T47D (cell line): ENCODE data around the gene RAB11FIP4.

Experiments used
- DNase-seq, 2 experiments: peaks; one replicate each; pipeline versions ENCODE4 v3.0.0 to v3.0.0-alpha.2; 2011 to 2012; ENCODE audit warnings: low read depth in 1 of 2, low spot score in 1 of 2
- JUND ChIP-seq: IDR thresholded peaks from 2 replicates; pipeline ENCODE4 v1.6.1; 2012; ENCODE audit warnings: low read depth
- in situ Hi-C: cut with HindIII; loops from 2 replicates; pipeline ENCODE4 v1.10.0; 2016; ENCODE audit warnings: low sequenced_read_pairs, low pct_unique_long_range_greater_than_20kb

The RAB11FIP4 gene

GRCh38 chr17:31546650-31547049 is 155.2 kb downstream of the RAB11FIP4 start:
- no peak for TF ChIP-seq JUND
- in situ Hi-C loops = no loop called here

DNA sequence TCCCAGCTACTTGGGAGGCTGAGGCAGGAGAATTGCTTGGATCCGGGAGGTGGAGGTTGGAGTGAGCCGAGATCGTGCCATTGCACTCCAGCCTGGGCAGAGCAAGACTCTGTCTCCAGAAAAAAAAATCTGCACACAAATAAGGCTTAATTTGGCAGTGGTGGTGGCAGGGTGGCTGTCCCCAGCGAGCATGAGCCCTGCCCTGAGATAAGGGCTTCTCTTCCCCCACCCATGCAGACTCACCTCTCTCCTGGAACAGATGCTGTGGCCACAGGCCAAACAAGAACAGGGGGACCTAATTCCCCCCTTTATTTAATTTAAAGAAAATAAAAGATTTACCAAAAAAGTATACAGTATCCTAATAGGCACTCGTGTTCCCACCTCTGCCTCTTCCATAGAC is 157.2 kb downstream of the RAB11FIP4 start:
- TF ChIP-seq JUND = no peak
- in situ Hi-C loops = no loop called here
- DNase-seq = no peak

More at GRCh38 chr17:31546650-31547049, 155.2 kb downstream of the RAB11FIP4 start:
- DNase-seq = no peak

DNA sequence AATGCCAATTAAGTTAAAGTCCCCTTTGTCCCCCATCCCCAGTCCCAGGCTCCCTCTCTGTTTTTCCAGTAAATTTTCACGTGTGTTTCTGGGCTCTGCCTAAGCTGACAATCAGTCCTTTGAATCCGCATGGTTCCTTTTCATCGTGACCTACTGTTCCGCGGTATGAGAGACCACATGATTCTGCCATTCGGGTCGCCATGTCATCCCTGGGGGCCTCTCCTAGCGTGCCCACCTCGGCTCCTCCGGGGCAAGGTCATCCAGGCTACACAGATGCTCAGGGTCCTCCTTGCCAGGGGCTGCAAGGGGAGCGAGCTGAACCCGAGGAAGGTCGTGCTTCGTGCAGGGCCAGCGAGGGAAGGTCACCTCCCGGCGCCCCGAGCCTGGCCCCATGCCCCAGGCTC is 157.6 kb downstream of the RAB11FIP4 start:
- in situ Hi-C loops = no loop called here
- DNase-seq = no peak

GRCh38 chr17:31549525-31550388 is 158.3 kb downstream of the RAB11FIP4 start:
- DNase-seq = peak; percentile 92 to 96
- in situ Hi-C loops = no loop called here
- no peak for TF ChIP-seq JUND

More for the DNA sequence above, 157.6 kb downstream of the RAB11FIP4 start:
- TF ChIP-seq JUND = no peak

GRCh38 chr17:31550389-31551056 is 159.0 kb downstream of the RAB11FIP4 start:
- no peak for TF ChIP-seq JUND
- in situ Hi-C loops = no loop called here
- DNase-seq = no peak

- DNase-seq = no peak
- TF ChIP-seq JUND = no peak
- in situ Hi-C loops = no loop called here
Measured at GRCh38 chr17:31552568-31552967, 161.1 kb downstream of the RAB11FIP4 start.

DNA sequence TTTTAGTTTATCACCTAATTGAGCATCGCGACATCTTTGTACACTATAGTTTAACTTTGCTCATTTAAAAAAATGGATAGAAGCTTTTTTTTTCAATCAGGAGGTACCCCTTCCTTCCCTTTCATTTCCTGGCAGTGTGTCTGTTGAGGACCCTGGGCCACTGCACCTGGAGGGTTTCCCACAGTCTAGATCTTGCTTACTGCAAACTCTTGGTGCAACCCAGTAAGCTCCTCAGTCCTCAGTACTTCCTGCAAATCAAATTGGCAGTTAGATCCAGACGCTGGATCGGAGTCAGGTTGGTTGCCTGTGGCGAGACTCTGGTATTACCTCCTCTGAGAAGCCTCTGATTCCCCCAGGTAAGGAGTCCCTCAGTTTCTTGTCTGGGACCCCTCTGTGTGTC is 162.0 kb downstream of the RAB11FIP4 start:
- DNase-seq = no peak
- in situ Hi-C loops = no loop called here
- TF ChIP-seq JUND = no peak

- in situ Hi-C loops = no loop called here
- DNase-seq = no peak
- TF ChIP-seq JUND = no peak
Measured at GRCh38 chr17:31554930-31555329, 163.5 kb downstream of the RAB11FIP4 start.

DNA sequence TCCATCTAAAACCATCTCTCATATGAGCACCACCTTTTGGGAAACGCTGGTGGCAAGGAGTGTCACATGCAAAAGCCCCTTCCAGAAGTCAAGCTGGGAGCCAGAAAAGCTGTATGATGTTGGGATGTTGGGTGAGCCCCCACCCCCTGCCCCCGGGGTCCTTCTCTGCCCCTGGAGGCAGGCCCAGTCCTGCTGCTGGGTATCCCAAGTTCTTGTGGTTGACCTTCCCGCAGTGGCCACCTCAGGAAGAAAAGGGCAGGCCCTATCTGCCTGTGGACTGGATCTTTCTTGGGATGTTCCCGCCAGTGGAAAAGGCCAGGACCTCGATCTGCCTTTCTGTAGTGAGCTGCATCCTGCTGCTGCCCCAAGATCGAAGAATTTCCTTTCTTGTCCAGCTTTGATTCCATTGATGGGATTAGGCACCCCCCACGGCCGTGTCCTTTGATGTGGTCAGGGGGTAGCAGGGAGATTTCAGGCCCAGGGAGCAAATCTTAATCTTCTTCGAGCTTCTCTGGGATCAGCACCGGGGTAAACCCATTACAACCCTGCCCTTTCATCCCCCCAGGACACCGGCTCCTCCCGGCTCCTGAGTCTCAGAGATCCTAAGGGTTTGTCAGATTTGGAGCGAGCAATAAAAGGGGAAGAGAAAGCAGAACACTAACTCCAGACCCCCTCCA is 165.6 kb downstream of the RAB11FIP4 start:
- no peak for TF ChIP-seq JUND
- in situ Hi-C loops = no loop called here
- DNase-seq = no peak

DNA sequence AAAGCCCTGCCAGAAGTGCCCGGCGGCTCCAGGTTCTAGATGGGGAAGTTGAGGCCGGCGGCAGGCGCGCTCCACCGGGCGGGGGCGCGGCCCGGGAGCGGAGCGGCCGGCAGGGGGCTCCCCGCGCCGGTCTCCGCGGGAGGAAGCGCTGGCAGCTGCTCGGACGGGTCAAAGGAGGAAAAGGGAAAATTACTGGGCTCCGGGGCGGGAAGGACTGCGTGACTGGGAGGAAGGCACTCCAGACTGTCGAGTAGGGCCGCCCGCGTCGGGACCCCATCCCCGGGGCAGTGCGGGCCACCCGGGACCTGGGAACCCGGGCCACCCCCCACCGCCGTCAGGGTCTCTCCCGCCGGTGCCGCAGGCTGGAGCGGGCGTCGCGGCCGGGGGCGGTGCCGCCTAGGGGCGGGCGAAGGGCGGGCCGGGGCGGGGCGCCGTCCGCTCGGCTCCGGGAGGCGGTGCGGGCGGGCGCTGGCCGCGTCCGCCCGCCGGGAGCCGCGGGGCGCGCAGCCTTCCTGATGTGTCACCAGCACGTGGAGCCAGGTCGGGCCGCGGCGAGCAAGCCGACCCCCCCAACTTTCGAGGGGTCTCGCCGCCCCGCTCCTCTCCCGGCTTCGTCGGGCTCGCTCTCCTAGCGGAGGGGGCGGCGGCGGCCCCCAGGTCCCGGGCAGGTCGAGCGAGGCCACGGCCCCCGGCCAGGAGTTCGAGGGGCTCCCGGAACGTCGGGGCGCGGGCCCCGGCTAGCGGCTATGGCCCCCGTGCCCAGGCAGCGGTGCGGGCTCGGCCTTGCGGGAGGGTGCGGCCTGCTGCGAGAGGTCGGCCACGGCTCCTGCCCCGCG is 167.5 kb downstream of the RAB11FIP4 start:
- TF ChIP-seq JUND = no peak
- in situ Hi-C loops = no loop called here
- DNase-seq = peak; percentile 91 to 92

GRCh38 chr17:31559584-31560501 is 168.4 kb downstream of the RAB11FIP4 start:
- in situ Hi-C loops = no loop called here

More at GRCh38 chr17:31559584-31560501, 168.4 kb downstream of the RAB11FIP4 start:
- DNase-seq = no peak
- TF ChIP-seq JUND = no peak
